Activated T-helper 1 cell treated with anti-CD3 and anti-CD28 coated beads, Interleukin-12 subunit alpha, Interleukin-12 subunit beta, Interleukin-2, Interleukin-4 antibody, amounts not matched to agents 30 ng/mL and 10 ng/mL and 1 ng/mL, durations not matched to agents 14 hours and 24 hours and 36 hours (primary cell): Measurements from ENCODE around the gene RIMKLB. TPM values are rescaled to one million over a fixed set of nuclear protein-coding genes. Genes with fewer than 3 reads are reported as not detected.
"Not testable (repeated sequence)": the region's sequence is repeated elsewhere in the genome, so short reads cannot be mapped to it uniquely, and the experiment has no call there.

ENCODE experiments used
- DNase-seq: peaks from one replicate; pipeline ENCODE4 v3.0.0; 2021; ENCODE audit warnings: low spot score
- H3K27ac Mint-ChIP-seq: one replicate; pipeline ENCODE4 v1.8.0; 2021; ENCODE audit warnings: mild to moderate bottlenecking, mixed read lengths
- H3K27me3 Mint-ChIP-seq: one replicate; pipeline ENCODE4 v1.8.0; 2022; ENCODE audit warnings: mild to moderate bottlenecking, moderate library complexity, mixed read lengths; ENCODE audit not compliant: insufficient read depth
- H3K36me3 Mint-ChIP-seq: one replicate; pipeline ENCODE4 v1.8.0; 2021; ENCODE audit warnings: low read depth, mixed read lengths
- H3K4me1 Mint-ChIP-seq: one replicate; pipeline ENCODE4 v1.8.0; 2021; ENCODE audit warnings: low read depth, mixed read lengths
- H3K4me3 Mint-ChIP-seq: one replicate; pipeline ENCODE4 v1.8.0; 2021; ENCODE audit warnings: mild to moderate bottlenecking, moderate library complexity, mixed read lengths
- H3K9me3 Mint-ChIP-seq: one replicate; pipeline ENCODE4 v1.8.0; 2021; ENCODE audit warnings: mixed read lengths
- intact Hi-C: fragments of 100-400 bp; cut with micrococcal nuclease; formaldehyde crosslinking; loops from one replicate; pipeline ENCODE4 v1.15.1; 2024
- total RNA-seq: library from RNA; stranded (reverse); gene quantifications from 2 replicates; pipeline ENCODE4 v1.2.3, GENCODE V29; 2022

Gene RIMKLB
- total RNA-seq, 1 donor from 2014 or later: 0.52 TPM

DNA sequence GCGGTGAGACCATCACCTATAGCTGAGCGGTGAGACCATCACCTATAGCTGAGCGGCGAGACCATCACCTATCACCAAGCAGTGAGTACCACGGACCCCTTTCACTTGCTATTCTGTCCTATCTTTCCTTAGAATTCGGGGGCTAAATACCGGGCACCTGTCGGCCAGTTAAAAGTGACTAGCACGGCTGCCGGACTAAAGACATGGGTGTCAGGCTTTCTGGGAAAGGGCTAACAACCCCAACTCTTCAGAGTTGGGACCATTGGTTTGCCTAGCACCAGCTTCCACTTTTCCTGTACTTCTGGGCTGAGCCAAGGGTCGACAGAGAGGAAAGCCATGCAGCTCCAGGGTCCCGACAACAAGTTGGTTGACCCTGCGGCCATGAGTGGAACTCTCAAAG lies 90.9 kb downstream of the RIMKLB start:
- H3K36me3 Mint-ChIP-seq, H3K27me3 Mint-ChIP-seq, H3K4me1 Mint-ChIP-seq, DNase-seq, intact Hi-C loops, H3K9me3 Mint-ChIP-seq, H3K27ac Mint-ChIP-seq: not testable (repeated sequence)
- H3K4me3 Mint-ChIP-seq: peak overlapping the region; percentile 75

DNA sequence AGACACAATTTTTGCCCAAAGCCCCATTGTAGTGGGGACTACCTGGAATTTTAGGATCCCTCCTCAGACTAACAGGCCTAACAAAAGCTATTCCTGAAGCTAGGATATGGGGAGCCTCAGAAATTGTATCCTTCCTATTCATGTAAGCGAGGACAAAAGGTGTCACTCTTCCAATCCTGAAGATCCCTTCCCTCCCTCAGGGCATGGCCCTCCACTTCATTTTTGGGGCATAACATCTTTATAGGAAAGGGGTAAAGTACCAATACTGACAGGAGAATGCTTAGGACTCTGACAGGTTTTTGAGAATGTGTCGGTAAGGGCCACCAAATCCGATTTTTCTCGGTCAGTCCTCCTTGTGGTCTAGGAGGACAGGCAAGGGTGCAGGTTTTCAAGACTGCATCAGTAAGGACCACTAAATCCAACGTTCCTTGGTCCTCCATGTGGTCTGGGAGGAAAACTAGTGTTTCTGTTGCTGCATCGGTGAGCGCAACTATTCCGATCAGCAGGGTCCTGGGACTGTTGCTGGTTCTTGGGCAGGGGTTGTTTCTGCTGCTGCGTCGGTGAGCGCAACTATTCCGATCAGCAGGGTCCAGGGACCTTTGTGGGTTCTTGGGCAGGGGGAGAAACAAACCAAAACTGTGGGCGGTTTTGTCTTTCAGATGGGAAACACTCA lies 91.7 kb downstream of the RIMKLB start:
- H3K36me3 Mint-ChIP-seq, H3K4me3 Mint-ChIP-seq, H3K27ac Mint-ChIP-seq, H3K9me3 Mint-ChIP-seq, H3K4me1 Mint-ChIP-seq, DNase-seq, intact Hi-C loops, H3K27me3 Mint-ChIP-seq: not testable (repeated sequence)

DNA sequence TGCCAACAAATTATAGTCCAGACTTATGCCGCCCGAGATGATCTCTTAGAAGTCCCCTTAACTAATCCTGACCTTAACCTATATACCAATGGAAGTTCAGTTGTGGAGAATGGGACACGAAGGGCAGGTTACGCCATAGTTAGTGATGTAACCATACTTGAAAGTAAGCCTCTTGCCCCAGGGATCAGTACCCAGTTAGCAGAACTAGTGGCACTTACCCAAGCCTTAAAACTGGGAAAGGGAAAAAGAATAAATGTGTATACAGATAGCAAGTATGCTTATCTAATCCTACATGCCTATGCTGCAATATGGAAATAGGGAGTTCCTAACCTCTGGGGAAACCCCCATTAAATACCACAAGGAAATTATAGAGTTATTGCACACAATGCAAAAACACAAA lies 95.4 kb downstream of the RIMKLB start:
- H3K36me3 Mint-ChIP-seq, H3K9me3 Mint-ChIP-seq, DNase-seq, H3K27ac Mint-ChIP-seq, H3K27me3 Mint-ChIP-seq, H3K4me3 Mint-ChIP-seq, intact Hi-C loops, H3K4me1 Mint-ChIP-seq: not testable (repeated sequence)

DNA sequence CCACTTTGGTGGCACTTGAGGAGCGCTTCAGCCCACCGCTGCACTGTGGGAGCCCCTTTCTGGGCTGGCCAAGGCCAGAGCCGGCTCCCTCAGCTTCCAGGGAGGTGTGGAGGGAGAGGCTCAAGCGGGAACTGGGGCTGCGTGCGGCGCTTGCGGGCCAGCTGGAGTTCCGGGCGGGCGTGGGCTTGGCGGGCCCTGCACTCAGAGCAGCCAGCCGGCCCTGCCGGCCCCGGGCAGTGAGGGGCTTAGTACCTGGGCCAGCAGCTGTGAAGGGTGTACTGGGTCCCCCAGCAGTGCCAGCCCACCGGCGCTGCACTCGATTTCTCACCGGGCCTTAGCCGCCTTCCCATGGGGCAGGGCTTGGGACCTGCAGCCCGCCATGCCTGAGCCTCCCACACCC lies 96.8 kb downstream of the RIMKLB start:
- H3K36me3 Mint-ChIP-seq, H3K27ac Mint-ChIP-seq, H3K27me3 Mint-ChIP-seq, intact Hi-C loops, DNase-seq, H3K9me3 Mint-ChIP-seq, H3K4me1 Mint-ChIP-seq, H3K4me3 Mint-ChIP-seq: not testable (repeated sequence)

DNA sequence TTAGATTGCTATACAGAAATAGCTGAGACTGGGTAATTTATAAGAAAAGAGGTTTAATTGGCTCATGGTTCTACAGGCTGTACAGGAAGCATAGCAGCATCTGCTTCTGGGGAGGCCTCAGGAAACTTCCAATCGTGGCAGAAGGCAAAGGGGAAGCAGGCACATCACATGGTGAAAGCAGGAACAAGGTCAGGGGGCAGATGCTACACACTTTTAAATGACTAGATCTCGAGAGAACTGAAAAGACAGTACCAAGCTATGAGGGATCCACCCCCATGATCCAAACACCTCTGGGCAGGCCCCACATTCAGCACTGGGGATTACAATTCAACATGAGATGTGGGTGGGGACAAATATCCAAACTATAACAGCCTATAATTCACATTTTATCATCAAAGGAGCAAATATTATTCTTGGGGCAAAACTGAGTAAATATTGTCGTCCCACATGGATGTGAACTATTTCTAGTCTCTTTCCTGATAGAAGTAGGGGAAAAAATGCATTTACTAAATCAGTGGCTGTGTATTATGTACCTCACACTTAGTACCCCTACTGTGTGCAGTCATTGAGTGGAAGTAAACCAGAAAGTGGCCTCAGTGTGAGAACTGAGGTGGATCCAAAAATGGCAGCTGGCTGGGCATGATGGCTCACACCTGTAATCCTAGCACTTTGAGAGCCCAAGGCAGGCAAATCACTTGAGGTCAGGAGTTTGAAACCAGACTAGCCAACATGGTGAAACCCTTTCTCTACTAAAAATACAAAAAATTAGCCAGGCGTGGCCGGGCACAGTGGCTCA lies 99.2 kb downstream of the RIMKLB start:
- Mint-ChIP-seq H3K4me3 (no peak overlapping the region), H3K36me3 (no peaks in the 10 kb centered on the region), H3K27me3 (no peaks in the 10 kb centered on the region), H3K4me1 (no peaks in the 10 kb centered on the region), H3K9me3 (no peaks in the 10 kb centered on the region), H3K27ac (no peak overlapping the region)
- no peak for DNase-seq
- intact Hi-C loops: no loop called here

DNA sequence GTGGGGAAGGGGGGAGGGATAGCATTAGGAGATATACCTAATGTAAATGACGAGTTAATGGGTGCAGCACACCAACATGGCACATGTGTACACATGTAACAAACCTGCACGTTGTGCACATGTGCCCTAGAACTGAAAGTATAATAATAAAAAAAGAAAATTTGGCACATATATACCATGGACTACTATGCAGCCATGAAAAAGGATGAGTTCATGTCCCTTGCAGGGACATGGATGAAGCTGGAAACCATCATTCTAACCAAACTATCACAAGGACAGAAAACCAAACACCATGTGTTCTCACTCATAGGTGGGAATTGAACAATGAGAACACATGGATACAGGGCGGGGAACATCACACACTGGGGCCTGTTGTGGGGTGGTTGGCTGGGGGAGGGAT lies 103.4 kb downstream of the RIMKLB start:
- H3K4me3 Mint-ChIP-seq, H3K27me3 Mint-ChIP-seq, H3K4me1 Mint-ChIP-seq, H3K9me3 Mint-ChIP-seq, H3K27ac Mint-ChIP-seq, H3K36me3 Mint-ChIP-seq, DNase-seq, intact Hi-C loops: not testable (repeated sequence)

DNA sequence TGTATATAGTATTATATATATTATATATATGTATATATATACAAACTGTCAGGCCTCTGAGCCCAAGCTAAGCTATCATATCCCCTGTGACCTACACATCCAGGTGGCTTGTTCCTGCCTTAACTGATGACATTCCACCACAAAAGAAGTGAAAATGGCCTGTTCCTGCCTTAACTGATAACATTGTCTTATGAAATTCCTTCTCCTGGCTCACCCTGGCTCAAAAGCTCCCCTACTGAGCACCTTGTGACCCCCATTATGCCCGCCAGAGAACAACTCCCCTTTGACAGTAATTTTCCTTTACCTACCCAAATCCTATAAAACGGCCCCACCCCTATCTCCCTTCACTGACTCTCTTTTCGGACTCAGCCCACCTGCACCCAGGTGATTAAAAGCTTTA lies 107.0 kb downstream of the RIMKLB start:
- H3K36me3 Mint-ChIP-seq: not testable (repeated sequence)

DNA sequence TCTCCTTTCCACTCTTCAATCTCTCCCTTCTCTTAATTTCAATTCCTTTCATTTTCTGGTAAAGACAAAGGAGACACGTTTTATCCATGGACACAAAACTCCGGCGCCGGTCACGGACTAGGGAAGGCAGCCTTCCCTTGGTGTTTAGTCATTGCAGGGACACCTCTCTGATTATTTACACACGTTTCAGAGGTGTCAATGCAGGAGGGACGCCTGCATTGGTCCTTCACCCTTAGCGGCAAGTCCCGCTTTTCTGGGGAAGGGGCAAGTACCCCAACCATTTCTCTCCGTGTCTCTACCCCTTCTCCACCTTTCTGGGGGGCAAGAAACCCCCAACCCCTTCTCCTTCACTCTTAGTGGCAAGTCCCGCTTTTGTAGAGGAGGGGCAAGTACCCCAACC lies 107.7 kb downstream of the RIMKLB start:
- H3K36me3 Mint-ChIP-seq, DNase-seq, H3K4me3 Mint-ChIP-seq, H3K9me3 Mint-ChIP-seq, H3K4me1 Mint-ChIP-seq, H3K27me3 Mint-ChIP-seq, H3K27ac Mint-ChIP-seq, intact Hi-C loops: not testable (repeated sequence)

More for the DNA sequence above, 107.0 kb downstream of the RIMKLB start:
- H3K27me3 Mint-ChIP-seq, intact Hi-C loops, H3K4me1 Mint-ChIP-seq, H3K9me3 Mint-ChIP-seq, DNase-seq, H3K27ac Mint-ChIP-seq, H3K4me3 Mint-ChIP-seq: not testable (repeated sequence)

DNA sequence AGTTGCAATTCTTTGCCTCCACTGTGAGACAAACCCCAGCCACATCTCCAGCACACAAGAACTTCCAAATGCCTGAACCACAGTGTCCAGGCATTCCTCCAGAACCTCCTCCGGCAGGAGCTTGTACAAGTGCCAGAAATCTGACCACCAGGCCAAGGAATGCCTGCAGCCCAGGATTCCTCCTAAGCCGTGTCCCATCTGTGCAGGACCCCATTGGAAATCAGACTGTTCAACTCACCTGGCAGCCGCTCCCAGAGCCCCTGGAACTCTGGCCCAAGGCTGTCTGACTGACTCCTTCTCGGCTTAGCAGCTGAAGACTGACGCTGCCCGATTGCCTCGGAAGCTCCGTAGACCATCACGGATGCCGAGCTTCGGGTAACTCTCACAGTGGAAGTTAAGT lies 109.3 kb downstream of the RIMKLB start:
- H3K27ac Mint-ChIP-seq, H3K4me3 Mint-ChIP-seq, H3K9me3 Mint-ChIP-seq, H3K4me1 Mint-ChIP-seq, H3K27me3 Mint-ChIP-seq, DNase-seq, intact Hi-C loops, H3K36me3 Mint-ChIP-seq: not testable (repeated sequence)

DNA sequence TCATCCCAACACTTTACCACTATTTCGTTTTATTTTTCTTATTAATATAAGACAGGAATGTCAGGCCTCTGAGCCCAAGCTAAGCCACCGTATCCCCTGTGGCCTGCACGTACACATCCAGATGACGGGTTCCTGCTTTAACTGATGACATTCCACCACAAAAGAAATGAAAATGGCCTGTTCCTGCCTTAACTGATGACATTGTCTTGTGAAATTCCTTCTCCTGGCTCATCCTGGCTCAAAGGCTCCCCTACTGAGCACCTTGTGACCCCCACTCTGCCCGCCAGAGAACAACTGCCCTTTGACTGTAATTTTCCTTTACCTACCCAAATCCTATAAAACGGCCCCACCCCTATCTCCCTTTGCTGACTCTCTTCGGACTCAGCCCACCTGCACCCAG lies 112.3 kb downstream of the RIMKLB start:
- intact Hi-C loops, DNase-seq, H3K4me1 Mint-ChIP-seq, H3K27me3 Mint-ChIP-seq, H3K27ac Mint-ChIP-seq, H3K9me3 Mint-ChIP-seq, H3K36me3 Mint-ChIP-seq, H3K4me3 Mint-ChIP-seq: not testable (repeated sequence)

DNA sequence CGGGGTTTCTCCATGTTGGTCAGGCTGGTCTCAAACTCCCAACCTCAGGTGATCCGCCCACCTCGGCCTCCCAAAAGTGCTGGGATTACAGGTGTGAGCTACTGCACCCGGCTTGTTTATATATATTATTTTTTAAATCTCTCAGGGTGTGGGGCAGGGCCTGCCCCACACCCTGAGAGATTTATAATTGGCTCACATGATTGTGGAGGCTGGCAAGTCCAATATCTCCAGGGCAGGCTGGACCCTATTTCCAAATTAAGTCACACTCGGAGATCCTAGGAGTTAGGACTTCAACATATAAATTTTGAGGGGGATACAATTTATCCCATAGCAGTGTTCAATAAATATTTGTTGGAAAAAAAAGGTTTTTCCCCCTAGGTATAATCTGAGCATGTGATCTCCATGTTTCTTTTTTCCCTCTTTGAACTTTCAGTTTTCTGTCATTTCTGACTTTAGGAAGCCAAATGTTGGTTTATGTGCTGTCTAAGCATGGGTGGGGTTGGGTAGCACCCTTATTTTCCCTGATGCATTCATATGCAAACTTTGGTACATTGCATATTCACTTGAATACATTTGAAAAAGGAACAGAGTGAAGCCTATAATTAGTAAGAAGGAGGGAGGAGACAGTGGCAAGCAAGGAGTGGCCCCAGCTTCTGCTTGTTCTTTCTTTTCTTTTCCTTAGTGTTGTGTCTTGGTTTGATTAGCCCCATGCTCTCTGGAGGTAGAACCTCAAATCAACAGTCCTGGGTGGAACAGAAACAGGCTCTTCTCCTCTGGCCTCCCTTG lies 116.0 kb downstream of the RIMKLB start:
- H3K4me3 Mint-ChIP-seq: no peak overlapping the region
- H3K27ac Mint-ChIP-seq: no peak overlapping the region
- H3K4me1 Mint-ChIP-seq: no peaks in the 10 kb centered on the region
- intact Hi-C loops: no loop called here
- H3K9me3 Mint-ChIP-seq: no peaks in the 10 kb centered on the region
- DNase-seq: no peak
- no peaks in the 10 kb centered on the region for H3K36me3 Mint-ChIP-seq
- peaks cover 2% of the 10 kb centered on the region for H3K27me3 Mint-ChIP-seq

DNA sequence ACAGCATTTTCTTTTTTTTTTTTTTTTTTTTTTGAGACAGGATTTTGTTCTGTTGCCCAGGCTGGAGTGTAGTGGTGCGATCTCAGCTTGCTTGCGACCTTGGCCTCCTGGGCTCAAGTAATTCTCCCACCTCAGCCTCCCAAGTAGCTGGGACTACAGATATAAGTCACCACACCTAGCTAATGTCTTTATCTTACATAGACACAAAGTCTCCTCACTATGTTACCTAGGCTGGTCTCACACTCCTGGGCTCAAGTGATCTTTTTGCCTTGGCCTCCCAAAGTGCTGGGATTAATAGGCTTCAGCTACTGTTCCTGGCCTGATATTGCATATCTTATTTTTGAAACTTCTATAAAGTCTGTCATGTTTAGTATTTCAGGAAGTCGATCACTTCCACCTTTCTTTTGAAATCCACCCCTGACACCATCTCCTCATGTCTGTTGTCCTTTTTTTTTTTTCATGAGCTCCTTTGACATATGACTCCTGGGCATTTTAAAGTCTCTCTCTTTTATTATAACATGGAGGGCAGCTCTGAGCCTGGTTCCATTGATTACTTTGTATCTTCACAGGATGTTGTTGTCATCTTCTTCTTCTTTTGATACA lies 118.8 kb downstream of the RIMKLB start:
- DNase-seq: no peak
- intact Hi-C loops: no loop called here
- H3K27me3 Mint-ChIP-seq: peaks cover 2% of the 10 kb centered on the region
- H3K4me1 Mint-ChIP-seq: no peaks in the 10 kb centered on the region
- no peak overlapping the region for H3K4me3 Mint-ChIP-seq
- no peaks in the 10 kb centered on the region for H3K36me3 Mint-ChIP-seq
- no peaks in the 10 kb centered on the region for H3K9me3 Mint-ChIP-seq
- H3K27ac Mint-ChIP-seq: no peak overlapping the region

DNA sequence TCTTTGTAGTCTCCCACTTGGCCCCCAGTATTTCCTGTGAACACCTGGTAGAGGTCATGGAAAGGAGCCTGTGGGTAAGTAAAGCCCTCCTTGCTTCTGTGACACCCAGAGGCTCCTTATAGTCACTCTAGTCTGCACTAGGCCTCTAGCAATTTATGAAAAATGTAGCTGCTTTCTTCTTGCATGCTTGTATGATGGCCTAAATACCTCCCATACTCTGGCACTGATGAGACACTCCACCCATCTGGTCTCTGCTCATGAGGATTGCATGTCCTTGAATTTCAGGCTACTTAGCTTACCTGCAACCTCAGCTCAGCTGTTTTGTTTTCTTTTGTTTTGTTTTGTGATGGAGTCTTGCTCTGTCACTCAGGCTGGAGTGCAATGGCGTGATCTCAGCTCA lies 120.1 kb downstream of the RIMKLB start:
- H3K9me3 Mint-ChIP-seq: no peaks in the 10 kb centered on the region
- H3K27me3 Mint-ChIP-seq: peaks cover 2% of the 10 kb centered on the region
- DNase-seq: no peak
- no peak overlapping the region for H3K4me3 Mint-ChIP-seq
- intact Hi-C loops: no loop called here
- H3K27ac Mint-ChIP-seq: no peak overlapping the region
- H3K36me3 Mint-ChIP-seq: no peaks in the 10 kb centered on the region
- no peaks in the 10 kb centered on the region for H3K4me1 Mint-ChIP-seq
